Measurements from ENCODE around the gene SCAMP1.

DNA sequence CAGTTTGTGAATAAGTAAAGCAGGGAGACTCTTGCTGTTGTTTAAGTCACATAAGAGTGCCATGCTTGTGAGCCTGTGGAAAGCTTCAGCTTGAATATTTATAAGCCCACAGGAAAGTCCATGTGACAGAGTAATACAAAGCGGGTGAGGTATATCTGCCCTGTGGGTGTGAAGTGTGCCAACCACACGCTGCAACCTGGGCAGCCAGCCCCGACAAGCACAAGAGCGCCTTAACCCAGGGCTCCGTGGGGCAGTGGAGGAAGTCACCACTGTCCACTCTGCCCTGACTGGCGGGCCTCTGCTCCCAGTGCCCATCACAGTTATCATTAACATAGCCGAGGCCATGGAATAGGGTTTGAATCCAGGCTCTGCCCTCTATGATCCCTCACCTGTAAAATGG lies 132.2 kb downstream of the SCAMP1 start:
- TF ChIP-seq CTCF (IDR thresholded peaks at IDR 0.05; ENCODE audit: poor library complexity), result no peak
- no peak for TF ChIP-seq EZH2phosphoT487 (IDR thresholded peaks at IDR 0.05; ENCODE audit: low read depth, severe bottlenecking, unreplicated experiment)
- TF ChIP-seq EZH2 (IDR thresholded peaks at IDR 0.05; ENCODE audit: borderline replicate concordance), result no peak

Data from hepatocyte (in vitro differentiated cells).